ENCODE measurements around the gene SERINC3. TPM values are rescaled to one million over a fixed set of nuclear protein-coding genes. Genes with fewer than 3 reads are reported as not detected.

SERINC3 gene
- total RNA-seq, 2 experiments from 2014 or later, result 39.5 to 40.2 TPM

GRCh38 chr20:44461142-44461802 lies 60.6 kb downstream of the SERINC3 start:
- Histone ChIP-seq H3K4me1 (ENCODE audit: insufficient read depth, low read length) (no peaks in the 10 kb centered on the region), H3K27ac (ENCODE audit: low read depth in 1 of 2, low read length in 2 of 2) (no peak overlapping the region), H3K36me3 (ENCODE audit: insufficient read depth, low read length) (no peaks in the 10 kb centered on the region), H3K4me3 (ENCODE audit: low read length) (no peak overlapping the region), H3K9me3 (ENCODE audit: control insufficient read depth in 1 of 2, insufficient read depth in 1 of 2, low read length in 2 of 2) (no peaks in the 10 kb centered on the region), H3K27me3 (ENCODE audit: control insufficient read depth in 1 of 2, insufficient read depth in 2 of 2, low read length in 2 of 2) (no peaks in the 10 kb centered on the region)
- H3K36me3 Mint-ChIP-seq (ENCODE audit: low read depth), result no peaks in the 10 kb centered on the region
- intact Hi-C loops (cut with DNase I, micrococcal nuclease), result loop anchor here (1.0 to 10.0 kb wide), 3 partner anchors 149 to 346 kb away; partner anchors contain the start of gene FITM2 (in 1 of the 2)
- H3K9me3 Mint-ChIP-seq, result no peaks in the 10 kb centered on the region
- DNase-seq (no peak), ATAC-seq (ENCODE audit: poor library complexity) (no peak)
- no peak overlapping the region for H3K27ac Mint-ChIP-seq
- no peaks in the 10 kb centered on the region for H3K27me3 Mint-ChIP-seq
- ChIA-PET POLR2A (no interaction called here), CTCF (no interaction called here)
- no peak overlapping the region for H3K4me3 Mint-ChIP-seq
- TF ChIP-seq, protein P1, sequence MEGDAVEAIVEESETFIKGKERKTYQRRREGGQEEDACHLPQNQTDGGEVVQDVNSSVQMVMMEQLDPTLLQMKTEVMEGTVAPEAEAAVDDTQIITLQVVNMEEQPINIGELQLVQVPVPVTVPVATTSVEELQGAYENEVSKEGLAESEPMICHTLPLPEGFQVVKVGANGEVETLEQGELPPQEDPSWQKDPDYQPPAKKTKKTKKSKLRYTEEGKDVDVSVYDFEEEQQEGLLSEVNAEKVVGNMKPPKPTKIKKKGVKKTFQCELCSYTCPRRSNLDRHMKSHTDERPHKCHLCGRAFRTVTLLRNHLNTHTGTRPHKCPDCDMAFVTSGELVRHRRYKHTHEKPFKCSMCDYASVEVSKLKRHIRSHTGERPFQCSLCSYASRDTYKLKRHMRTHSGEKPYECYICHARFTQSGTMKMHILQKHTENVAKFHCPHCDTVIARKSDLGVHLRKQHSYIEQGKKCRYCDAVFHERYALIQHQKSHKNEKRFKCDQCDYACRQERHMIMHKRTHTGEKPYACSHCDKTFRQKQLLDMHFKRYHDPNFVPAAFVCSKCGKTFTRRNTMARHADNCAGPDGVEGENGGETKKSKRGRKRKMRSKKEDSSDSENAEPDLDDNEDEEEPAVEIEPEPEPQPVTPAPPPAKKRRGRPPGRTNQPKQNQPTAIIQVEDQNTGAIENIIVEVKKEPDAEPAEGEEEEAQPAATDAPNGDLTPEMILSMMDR (IDR thresholded peaks at IDR 0.05), result peak; percentile 4
- no peaks in the 10 kb centered on the region for H3K4me1 Mint-ChIP-seq (ENCODE audit: low read depth)

DNA sequence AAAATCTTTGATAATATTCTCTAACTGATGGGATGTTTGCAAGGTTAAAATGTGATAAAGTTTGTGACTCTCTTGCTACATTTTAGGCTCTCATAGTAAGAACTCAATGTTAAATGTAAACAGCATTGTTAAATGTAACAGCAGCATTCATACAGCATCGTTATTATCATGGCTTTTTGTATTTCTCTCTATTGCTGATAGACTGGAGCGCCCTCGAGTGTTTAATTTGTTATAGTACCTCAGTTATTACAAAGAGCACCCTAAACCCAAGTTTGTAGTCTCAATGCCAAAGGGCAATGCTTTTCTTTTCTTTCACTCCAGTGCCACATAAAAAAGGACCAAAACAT lies 61.1 kb downstream of the SERINC3 start:
- ChIA-PET POLR2A (interaction anchor here (1.1 kb wide), 1 partner anchor 149 kb away, joined by 3 read pairs; no protein-coding TSS in a partner anchor), CTCF (no interaction called here)
- no peaks in the 10 kb centered on the region for H3K27me3 ChIP-seq (ENCODE audit: control insufficient read depth in 1 of 2, insufficient read depth in 2 of 2, low read length in 2 of 2)
- Mint-ChIP-seq H3K27me3 (no peaks in the 10 kb centered on the region), H3K4me3 (no peak overlapping the region), H3K27ac (no peak overlapping the region), H3K9me3 (no peaks in the 10 kb centered on the region), H3K4me1 (ENCODE audit: low read depth) (no peaks in the 10 kb centered on the region), H3K36me3 (ENCODE audit: low read depth) (no peaks in the 10 kb centered on the region)
- H3K27ac ChIP-seq (ENCODE audit: low read depth in 1 of 2, low read length in 2 of 2), result no peak overlapping the region
- DNase-seq (peak in 4 of 14 experiments; percentile 14 to 41 (median 31)), ATAC-seq (ENCODE audit: poor library complexity) (no peak)
- no peak overlapping the region for H3K4me3 ChIP-seq (ENCODE audit: low read length)
- H3K4me1 ChIP-seq (ENCODE audit: insufficient read depth, low read length), result no peaks in the 10 kb centered on the region
- TF ChIP-seq, protein P1 (IDR thresholded peaks at IDR 0.05), result peak; percentile 43
- no peaks in the 10 kb centered on the region for H3K36me3 ChIP-seq (ENCODE audit: insufficient read depth, low read length)
- intact Hi-C loops (cut with DNase I, micrococcal nuclease), result loop anchor here (1.0 to 10.0 kb wide), 4 partner anchors 148 to 346 kb away; partner anchors contain the start of gene FITM2 (in 1 of the 2)
- H3K9me3 ChIP-seq (ENCODE audit: control insufficient read depth in 1 of 2, insufficient read depth in 1 of 2, low read length in 2 of 2), result no peaks in the 10 kb centered on the region

DNA sequence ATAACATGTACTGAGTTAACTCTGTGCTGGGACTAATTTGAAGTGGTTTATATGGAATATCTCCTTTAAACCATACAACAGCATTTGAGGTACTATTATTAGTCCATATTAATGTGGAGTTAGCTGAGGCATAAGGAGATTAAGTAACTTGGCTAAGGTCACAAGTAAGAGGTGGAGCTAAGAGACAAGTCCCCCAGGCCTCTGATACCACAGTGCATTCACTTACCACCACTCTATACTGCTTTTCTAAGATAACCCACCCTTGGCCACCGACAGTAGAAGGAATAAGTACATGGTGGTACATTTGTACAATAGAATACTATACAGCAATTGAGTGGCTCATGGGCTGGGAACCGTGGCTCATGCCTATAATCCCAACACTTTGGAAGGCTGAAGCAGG lies 62.6 kb downstream of the SERINC3 start:
- no peaks in the 10 kb centered on the region for H3K4me1 ChIP-seq (ENCODE audit: insufficient read depth, low read length)
- intact Hi-C loops (cut with DNase I, micrococcal nuclease), result no loop called here
- POLR2A ChIA-PET, result no interaction called here
- H3K36me3 ChIP-seq (ENCODE audit: insufficient read depth, low read length), result no peaks in the 10 kb centered on the region
- Mint-ChIP-seq H3K4me3 (no peak overlapping the region), H3K36me3 (ENCODE audit: low read depth) (no peaks in the 10 kb centered on the region), H3K4me1 (ENCODE audit: low read depth) (no peaks in the 10 kb centered on the region), H3K27ac (no peak overlapping the region), H3K9me3 (no peaks in the 10 kb centered on the region), H3K27me3 (no peaks in the 10 kb centered on the region)
- TF ChIP-seq, protein P1 (IDR thresholded peaks at IDR 0.05), result no peak
- no peaks in the 10 kb centered on the region for H3K9me3 ChIP-seq (ENCODE audit: control insufficient read depth in 1 of 2, insufficient read depth in 1 of 2, low read length in 2 of 2)
- H3K4me3 ChIP-seq (ENCODE audit: low read length), result no peak overlapping the region
- H3K27ac ChIP-seq (ENCODE audit: low read depth in 1 of 2, low read length in 2 of 2), result no peak overlapping the region
- ATAC-seq (ENCODE audit: poor library complexity) (no peak), DNase-seq (no peak)
- no peaks in the 10 kb centered on the region for H3K27me3 ChIP-seq (ENCODE audit: control insufficient read depth in 1 of 2, insufficient read depth in 2 of 2, low read length in 2 of 2)
- CTCF ChIA-PET, result no interaction called here
